GM12875 (cell line): Measurements from ENCODE around the gene KLHL5.

ENCODE experiments used
- H3K4me3 ChIP-seq: one replicate; pipeline ENCODE4 v1.5.1; 2011; ENCODE audit warnings: low read depth, low read length, control low read depth
- TF ChIP-seq, protein P1 (sequence below): IDR thresholded peaks from 2 replicates; pipeline ENCODE4 v1.5.1; 2011; ENCODE audit warnings: low read depth, mild to moderate bottlenecking, control low read depth, inconsistent platforms, low read length, moderate library complexity, borderline replicate concordance; ENCODE audit not compliant: insufficient read depth

Gene KLHL5

DNA sequence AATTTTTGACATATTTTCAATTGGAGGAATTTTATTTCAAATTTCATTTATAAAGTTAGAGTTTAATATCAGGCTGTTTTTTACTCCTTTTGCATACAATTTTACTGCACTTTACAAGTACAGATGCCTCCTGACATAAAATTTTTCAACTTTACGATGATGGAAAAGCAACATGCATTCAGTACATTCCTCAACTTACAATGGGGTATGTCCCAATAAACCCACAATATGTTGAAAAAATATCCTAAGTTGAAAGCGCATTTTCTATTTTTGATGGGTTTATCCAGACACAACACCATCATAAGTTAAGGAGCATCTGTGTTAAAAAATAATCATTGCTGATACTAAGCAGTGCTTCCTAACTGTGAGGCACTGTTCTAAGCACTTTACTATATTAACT is 4.3 kb downstream of the KLHL5 start:
- no peak overlapping the region for H3K4me3 ChIP-seq
- TF ChIP-seq, protein P1, sequence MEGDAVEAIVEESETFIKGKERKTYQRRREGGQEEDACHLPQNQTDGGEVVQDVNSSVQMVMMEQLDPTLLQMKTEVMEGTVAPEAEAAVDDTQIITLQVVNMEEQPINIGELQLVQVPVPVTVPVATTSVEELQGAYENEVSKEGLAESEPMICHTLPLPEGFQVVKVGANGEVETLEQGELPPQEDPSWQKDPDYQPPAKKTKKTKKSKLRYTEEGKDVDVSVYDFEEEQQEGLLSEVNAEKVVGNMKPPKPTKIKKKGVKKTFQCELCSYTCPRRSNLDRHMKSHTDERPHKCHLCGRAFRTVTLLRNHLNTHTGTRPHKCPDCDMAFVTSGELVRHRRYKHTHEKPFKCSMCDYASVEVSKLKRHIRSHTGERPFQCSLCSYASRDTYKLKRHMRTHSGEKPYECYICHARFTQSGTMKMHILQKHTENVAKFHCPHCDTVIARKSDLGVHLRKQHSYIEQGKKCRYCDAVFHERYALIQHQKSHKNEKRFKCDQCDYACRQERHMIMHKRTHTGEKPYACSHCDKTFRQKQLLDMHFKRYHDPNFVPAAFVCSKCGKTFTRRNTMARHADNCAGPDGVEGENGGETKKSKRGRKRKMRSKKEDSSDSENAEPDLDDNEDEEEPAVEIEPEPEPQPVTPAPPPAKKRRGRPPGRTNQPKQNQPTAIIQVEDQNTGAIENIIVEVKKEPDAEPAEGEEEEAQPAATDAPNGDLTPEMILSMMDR = no peak

DNA sequence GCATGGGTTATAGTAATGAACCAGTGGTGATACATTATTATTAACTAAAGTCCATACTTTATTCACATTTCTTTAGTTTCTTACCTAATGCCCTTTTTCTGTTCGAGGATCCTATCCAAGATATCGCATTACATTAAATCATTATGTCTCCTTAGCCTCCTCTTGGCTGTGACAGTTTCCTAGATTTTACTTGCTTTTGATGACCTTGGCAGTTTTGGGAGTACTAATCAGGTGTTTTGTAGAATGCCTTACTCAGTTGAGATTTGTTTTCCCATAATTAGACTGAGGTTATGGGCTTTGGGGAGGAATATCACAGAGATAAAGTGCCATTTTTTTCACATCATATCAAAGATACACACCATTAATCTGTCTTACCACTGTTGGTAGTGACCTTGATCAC is 5.0 kb downstream of the KLHL5 start:
- TF ChIP-seq, protein P1 = no peak
- no peak overlapping the region for H3K4me3 ChIP-seq

DNA sequence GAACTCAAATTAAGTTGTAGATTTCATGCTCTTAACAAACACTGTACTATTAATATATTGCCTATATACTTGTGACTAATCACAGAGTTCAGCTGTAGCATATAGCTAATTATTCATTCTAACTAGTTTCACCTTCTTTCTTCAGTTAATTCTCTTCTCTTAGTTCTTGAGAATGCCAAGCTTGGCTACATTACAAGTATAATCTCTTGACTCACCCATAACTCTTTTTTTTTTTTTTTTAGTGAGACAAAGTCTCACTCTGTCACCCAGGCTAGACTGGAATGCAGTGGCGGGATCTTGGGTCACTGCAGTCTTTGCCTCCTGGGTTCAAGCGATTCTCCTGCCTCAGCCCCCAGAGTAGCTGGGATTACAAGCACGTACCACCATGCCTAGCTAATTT is 5.4 kb downstream of the KLHL5 start:
- H3K4me3 ChIP-seq = no peak overlapping the region
- TF ChIP-seq, protein P1 = no peak

DNA sequence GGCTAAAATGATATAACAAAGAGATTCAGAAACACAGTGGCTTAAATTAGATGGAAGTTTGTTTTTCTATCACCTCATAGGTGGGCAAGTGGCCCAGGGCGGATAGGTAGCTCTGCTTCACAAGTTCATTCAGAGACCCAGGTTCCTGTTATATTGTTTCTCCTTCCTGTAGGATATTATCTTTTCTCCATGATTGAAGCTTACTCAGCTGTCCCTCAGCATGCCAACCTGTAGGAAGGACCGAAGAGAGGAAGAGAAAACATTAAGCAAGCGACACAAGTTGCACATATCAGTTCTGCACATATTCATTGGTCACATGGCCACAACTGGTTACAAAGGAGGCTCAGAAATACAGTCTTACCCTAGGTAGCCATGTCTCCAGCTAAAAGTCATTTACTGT is 6.9 kb downstream of the KLHL5 start:
- no peak overlapping the region for H3K4me3 ChIP-seq
- TF ChIP-seq, protein P1 = no peak

DNA sequence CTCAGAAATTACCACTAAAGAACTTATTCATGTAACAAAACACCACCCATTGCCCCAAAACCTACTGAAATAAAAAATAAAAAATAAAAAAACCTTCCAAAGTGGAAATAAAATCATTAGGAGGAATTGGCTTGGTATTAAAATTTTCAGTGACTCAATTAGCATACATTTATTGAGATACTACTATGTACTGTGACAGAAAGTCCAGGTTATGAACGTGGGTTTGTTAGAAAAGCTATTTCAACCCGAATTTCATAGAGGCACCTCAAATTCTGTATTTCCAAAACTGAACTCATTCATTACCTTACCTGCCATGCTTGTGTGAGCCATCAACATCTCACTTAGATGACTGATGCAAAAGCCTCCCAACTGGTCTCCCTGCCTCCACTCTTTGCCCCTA is 16.8 kb downstream of the KLHL5 start:
- no peak overlapping the region for H3K4me3 ChIP-seq
- TF ChIP-seq, protein P1 = no peak

DNA sequence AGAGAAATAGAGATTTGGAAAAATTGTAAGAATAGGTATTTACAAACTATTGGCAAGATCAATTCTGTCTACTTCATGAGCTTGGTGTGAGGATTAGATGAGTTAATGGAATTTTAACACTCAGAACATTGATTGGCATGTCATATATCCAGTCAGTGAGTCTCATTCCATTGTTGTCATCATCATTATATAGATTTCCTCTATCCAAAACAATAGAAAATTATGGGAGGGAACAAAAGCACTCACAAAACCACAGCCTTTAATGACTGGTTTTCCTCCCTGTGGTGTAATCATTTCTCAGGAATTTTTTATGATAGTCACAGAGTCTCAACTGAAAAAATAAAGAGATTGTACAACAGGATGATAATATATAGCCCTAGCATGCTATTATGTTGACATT is 21.1 kb downstream of the KLHL5 start:
- no peak overlapping the region for H3K4me3 ChIP-seq
- TF ChIP-seq, protein P1 = no peak

DNA sequence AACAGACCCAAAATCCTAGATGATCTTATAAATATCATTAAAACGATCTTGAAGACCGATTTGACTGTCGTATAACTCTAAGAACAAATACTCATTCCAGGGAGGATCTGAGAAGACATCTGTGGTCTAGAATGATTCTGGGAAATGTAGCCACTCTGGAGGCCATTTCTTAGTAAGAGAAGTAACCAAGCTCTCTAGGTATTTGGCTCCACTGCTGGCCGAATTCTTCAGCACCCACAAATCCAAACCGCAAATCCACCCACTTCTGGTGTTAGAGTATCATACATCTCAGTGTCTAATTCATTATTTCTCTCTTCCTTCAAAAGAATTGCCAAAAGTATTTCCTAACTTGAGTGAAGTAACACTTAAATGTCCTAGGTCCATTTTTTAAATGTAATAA is 23.9 kb downstream of the KLHL5 start:
- TF ChIP-seq, protein P1 = no peak
- H3K4me3 ChIP-seq = no peak overlapping the region
